Measurements from ENCODE around the gene TUBB6.
A peak's percentile ranks its signal among the peaks of the same experiment; 100 is the strongest.

The TUBB6 gene

DNA sequence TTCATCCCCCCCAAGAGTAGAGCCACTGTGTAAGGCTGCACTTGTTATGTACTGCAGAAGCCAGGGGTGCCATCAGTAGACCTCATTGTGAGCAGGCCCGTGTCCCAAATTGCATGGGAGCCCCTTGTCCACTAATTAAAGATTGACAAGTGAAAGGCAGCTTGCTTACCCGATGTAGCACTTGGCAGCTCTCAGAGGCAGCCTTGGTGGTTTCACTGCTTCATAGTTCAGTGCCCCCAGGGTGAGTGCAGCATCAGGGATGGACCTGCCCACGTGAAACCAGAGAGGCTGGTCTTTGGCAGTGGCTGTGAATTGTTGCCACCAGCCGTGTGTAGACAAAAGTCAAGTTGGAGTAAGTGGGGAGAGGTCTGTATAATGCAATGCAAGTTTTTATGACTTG, 13.3 kb downstream of the TUBB6 start (continued):
- TF ChIP-seq, protein P1, sequence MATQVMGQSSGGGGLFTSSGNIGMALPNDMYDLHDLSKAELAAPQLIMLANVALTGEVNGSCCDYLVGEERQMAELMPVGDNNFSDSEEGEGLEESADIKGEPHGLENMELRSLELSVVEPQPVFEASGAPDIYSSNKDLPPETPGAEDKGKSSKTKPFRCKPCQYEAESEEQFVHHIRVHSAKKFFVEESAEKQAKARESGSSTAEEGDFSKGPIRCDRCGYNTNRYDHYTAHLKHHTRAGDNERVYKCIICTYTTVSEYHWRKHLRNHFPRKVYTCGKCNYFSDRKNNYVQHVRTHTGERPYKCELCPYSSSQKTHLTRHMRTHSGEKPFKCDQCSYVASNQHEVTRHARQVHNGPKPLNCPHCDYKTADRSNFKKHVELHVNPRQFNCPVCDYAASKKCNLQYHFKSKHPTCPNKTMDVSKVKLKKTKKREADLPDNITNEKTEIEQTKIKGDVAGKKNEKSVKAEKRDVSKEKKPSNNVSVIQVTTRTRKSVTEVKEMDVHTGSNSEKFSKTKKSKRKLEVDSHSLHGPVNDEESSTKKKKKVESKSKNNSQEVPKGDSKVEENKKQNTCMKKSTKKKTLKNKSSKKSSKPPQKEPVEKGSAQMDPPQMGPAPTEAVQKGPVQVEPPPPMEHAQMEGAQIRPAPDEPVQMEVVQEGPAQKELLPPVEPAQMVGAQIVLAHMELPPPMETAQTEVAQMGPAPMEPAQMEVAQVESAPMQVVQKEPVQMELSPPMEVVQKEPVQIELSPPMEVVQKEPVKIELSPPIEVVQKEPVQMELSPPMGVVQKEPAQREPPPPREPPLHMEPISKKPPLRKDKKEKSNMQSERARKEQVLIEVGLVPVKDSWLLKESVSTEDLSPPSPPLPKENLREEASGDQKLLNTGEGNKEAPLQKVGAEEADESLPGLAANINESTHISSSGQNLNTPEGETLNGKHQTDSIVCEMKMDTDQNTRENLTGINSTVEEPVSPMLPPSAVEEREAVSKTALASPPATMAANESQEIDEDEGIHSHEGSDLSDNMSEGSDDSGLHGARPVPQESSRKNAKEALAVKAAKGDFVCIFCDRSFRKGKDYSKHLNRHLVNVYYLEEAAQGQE (tag by site-specific recombination; IDR thresholded peaks at IDR 0.05), result no peak
- TF ChIP-seq, protein P2, sequence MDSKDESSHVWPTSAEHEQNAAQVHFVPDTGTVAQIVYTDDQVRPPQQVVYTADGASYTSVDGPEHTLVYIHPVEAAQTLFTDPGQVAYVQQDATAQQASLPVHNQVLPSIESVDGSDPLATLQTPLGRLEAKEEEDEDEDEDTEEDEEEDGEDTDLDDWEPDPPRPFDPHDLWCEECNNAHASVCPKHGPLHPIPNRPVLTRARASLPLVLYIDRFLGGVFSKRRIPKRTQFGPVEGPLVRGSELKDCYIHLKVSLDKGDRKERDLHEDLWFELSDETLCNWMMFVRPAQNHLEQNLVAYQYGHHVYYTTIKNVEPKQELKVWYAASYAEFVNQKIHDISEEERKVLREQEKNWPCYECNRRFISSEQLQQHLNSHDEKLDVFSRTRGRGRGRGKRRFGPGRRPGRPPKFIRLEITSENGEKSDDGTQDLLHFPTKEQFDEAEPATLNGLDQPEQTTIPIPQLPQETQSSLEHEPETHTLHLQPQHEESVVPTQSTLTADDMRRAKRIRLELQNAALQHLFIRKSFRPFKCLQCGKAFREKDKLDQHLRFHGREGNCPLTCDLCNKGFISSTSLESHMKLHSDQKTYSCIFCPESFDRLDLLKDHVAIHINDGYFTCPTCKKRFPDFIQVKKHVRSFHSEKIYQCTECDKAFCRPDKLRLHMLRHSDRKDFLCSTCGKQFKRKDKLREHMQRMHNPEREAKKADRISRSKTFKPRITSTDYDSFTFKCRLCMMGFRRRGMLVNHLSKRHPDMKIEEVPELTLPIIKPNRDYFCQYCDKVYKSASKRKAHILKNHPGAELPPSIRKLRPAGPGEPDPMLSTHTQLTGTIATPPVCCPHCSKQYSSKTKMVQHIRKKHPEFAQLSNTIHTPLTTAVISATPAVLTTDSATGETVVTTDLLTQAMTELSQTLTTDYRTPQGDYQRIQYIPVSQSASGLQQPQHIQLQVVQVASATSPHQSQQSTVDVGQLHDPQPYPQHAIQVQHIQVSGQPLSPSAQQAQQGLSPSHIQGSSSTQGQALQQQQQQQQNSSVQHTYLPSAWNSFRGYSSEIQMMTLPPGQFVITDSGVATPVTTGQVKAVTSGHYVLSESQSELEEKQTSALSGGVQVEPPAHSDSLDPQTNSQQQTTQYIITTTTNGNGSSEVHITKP (tag by site-specific recombination; IDR thresholded peaks at IDR 0.05), result peak; percentile 38; the same call in 1 of the 2 replicates
- TF ChIP-seq BCL11A (tag by site-specific recombination; IDR thresholded peaks at IDR 0.05; ENCODE audit: low read depth) (no peak), ZBTB17 (tag by site-specific recombination; IDR thresholded peaks at IDR 0.05) (peak; percentile 39; the same call in 1 of the 2 replicates), ZNF658 (tag by site-specific recombination; IDR thresholded peaks at IDR 0.05) (no peak)
- TF ChIP-seq, protein P3, sequence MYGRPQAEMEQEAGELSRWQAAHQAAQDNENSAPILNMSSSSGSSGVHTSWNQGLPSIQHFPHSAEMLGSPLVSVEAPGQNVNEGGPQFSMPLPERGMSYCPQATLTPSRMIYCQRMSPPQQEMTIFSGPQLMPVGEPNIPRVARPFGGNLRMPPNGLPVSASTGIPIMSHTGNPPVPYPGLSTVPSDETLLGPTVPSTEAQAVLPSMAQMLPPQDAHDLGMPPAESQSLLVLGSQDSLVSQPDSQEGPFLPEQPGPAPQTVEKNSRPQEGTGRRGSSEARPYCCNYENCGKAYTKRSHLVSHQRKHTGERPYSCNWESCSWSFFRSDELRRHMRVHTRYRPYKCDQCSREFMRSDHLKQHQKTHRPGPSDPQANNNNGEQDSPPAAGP (tag by site-specific recombination; IDR thresholded peaks at IDR 0.05), result no peak
- TF ChIP-seq, protein P4, sequence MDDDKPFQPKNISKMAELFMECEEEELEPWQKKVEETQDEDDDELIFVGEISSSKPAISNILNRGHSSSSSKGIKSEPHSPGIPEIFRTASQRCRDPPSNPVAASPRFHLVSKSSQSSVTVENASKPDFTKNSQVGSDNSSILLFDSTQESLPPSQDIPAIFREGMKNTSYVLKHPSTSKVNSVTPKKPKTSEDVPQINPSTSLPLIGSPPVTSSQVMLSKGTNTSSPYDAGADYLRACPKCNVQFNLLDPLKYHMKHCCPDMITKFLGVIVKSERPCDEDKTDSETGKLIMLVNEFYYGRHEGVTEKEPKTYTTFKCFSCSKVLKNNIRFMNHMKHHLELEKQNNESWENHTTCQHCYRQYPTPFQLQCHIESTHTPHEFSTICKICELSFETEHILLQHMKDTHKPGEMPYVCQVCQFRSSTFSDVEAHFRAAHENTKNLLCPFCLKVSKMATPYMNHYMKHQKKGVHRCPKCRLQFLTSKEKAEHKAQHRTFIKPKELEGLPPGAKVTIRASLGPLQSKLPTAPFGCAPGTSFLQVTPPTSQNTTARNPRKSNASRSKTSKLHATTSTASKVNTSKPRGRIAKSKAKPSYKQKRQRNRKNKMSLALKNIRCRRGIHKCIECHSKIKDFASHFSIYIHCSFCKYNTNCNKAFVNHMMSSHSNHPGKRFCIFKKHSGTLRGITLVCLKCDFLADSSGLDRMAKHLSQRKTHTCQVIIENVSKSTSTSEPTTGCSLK (tag by site-specific recombination; IDR thresholded peaks at IDR 0.05), result no peak

DNA sequence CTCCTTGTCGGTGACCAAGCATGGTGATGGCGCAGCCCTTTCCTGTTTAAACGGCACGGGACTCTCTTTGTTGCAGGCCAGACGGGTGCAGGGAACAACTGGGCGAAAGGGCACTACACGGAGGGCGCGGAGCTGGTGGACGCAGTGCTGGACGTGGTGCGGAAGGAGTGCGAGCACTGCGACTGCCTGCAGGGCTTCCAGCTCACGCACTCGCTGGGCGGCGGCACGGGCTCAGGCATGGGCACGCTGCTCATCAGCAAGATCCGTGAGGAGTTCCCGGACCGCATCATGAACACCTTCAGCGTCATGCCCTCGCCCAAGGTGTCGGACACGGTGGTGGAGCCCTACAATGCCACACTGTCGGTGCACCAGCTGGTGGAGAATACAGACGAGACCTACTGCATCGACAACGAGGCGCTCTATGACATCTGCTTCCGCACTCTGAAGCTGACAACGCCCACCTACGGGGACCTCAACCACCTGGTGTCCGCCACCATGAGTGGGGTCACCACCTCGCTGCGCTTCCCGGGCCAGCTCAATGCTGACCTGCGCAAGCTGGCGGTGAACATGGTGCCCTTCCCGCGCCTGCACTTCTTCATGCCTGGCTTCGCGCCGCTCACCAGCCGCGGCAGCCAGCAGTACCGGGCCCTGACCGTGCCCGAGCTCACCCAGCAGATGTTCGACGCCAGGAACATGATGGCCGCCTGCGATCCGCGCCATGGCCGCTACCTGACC, 17.1 kb downstream of the TUBB6 start:
- Histone ChIP-seq H3K36me3 (ENCODE audit: control insufficient read depth in 2 of 2, insufficient read depth in 1 of 2, low read length in 2 of 2) (peaks cover 39 to 70% of the 10 kb centered on the region in 2 experiments), H3K9me3 (ENCODE audit: control insufficient read depth, insufficient read depth, low read depth, low read length) (no peaks in the 10 kb centered on the region), H3K4me3 (ENCODE audit: low read depth, low read length) (no peak overlapping the region), H3K4me1 (ENCODE audit: control insufficient read depth, insufficient read depth, low read length) (peaks cover 2% of the 10 kb centered on the region; the same call in 1 of the 2 replicates), H3K27ac (ENCODE audit: extremely low read depth, low read depth, low read length) (no peak overlapping the region)
- TF ChIP-seq ZNF837 (tag by site-specific recombination; IDR thresholded peaks at IDR 0.05) (no peak), ZNF792 (tag by site-specific recombination; IDR thresholded peaks at IDR 0.05) (no peak), ZBTB20 (tag by site-specific recombination; IDR thresholded peaks at IDR 0.05) (no peak), ZNF146 (tag by site-specific recombination; IDR thresholded peaks at IDR 0.05) (no peak), ZIC2 (tag by site-specific recombination; IDR thresholded peaks at IDR 0.05) (no peak), ZNF660 (tag by site-specific recombination; IDR thresholded peaks at IDR 0.05) (no peak), ZNF548 (tag by site-specific recombination; IDR thresholded peaks at IDR 0.05) (no peak), SETDB1 (IDR thresholded peaks at IDR 0.05; ENCODE audit: insufficient read length, low read length) (no peak), ZSCAN30 (tag by site-specific recombination; IDR thresholded peaks at IDR 0.05) (no peak)
- ChIA-PET CTCF (interaction anchor here (0.6 to 1.0 kb wide), 5 partner anchors 8 to 59 kb away, joined by 3 to 5 read pairs (median 3); no protein-coding TSS in a partner anchor), POLR2A (interaction anchor here (0.5 to 1.5 kb wide), 2 partner anchors 11 to 356 kb away, joined by 3 to 6 read pairs; no protein-coding TSS in a partner anchor)
